ENCODE data around the gene PRTFDC1.

DNA sequence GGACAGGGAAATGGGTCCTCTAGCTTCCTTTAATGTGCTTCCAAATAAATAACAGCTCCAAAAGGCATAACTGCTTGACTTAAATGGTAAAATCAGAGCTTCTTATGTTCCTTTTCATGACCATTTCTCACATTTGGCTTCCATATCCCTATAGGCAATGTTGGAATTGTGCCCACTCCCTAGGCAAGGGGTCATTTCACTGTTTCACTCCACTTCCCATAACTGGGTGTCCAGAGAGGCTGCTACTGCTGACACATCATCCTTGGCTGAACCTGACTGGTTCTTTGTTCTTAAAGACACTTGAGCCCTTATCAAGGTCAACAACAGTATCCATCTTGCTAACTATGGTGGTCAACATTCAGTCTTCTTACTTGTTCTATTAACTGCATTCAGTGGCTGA lies 37.1 kb downstream of the PRTFDC1 start:
- TF ChIP-seq, protein P1, sequence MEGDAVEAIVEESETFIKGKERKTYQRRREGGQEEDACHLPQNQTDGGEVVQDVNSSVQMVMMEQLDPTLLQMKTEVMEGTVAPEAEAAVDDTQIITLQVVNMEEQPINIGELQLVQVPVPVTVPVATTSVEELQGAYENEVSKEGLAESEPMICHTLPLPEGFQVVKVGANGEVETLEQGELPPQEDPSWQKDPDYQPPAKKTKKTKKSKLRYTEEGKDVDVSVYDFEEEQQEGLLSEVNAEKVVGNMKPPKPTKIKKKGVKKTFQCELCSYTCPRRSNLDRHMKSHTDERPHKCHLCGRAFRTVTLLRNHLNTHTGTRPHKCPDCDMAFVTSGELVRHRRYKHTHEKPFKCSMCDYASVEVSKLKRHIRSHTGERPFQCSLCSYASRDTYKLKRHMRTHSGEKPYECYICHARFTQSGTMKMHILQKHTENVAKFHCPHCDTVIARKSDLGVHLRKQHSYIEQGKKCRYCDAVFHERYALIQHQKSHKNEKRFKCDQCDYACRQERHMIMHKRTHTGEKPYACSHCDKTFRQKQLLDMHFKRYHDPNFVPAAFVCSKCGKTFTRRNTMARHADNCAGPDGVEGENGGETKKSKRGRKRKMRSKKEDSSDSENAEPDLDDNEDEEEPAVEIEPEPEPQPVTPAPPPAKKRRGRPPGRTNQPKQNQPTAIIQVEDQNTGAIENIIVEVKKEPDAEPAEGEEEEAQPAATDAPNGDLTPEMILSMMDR (IDR thresholded peaks at IDR 0.05) = no peak
- TF ChIP-seq POLR2A (IDR thresholded peaks at IDR 0.05) (no peak), POLR2AphosphoS5 (IDR thresholded peaks at IDR 0.05) (no peak)
